Pancreas (tissue), 10 donors: ENCODE data around the gene MRM1. TPM values are rescaled to one million over a fixed set of nuclear protein-coding genes. Genes with fewer than 3 reads are reported as not detected.
A peak's percentile ranks its signal among the peaks of the same experiment; 100 is the strongest.

Experiments used
- ATAC-seq, 4 donors: fragments of 200-7000 bp; cut with Tn5 transposase; one replicate each; pipeline versions ENCODE4 v1.8.0 to v1.9.1; 2020; ENCODE audit warnings: mild to moderate bottlenecking in 4 of 4, moderate library complexity in 4 of 4
- DNase-seq, 6 donors: peaks; one replicate each; pipeline ENCODE4 v3.0.0-alpha.2; 2020
- FAIRE-seq: peaks from 2 replicates; lab custom pipeline; 2012; peaks lifted over from hg19 to GRCh38; lab: Jason Lieb, UNC
- H3K27ac ChIP-seq, 4 donors: fragments of 200-600 bp; sonication (generic); 1 replicate in 3 of 4; 2 replicates in 1 of 4; pipeline versions ENCODE4 v1.5.0 to v1.8.0; 2020
- H3K27me3 ChIP-seq, 4 donors: fragments of 200-600 bp; one replicate each; pipeline ENCODE4 v1.8.0; 2021
- H3K36me3 ChIP-seq, 3 donors: fragments of 200-600 bp; sonication (generic) in 1 of 3; one replicate each; pipeline versions ENCODE4 v1.5.0 to v1.8.0; 2020 to 2021
- H3K4me1 ChIP-seq, 3 donors: fragments of 200-600 bp; one replicate each; pipeline ENCODE4 v1.8.0; 2021
- H3K4me3 ChIP-seq, 4 donors: fragments of 200-600 bp; sonication (generic) in 2 of 4; one replicate each; pipeline versions ENCODE4 v1.5.0 to v1.8.0; 2020 to 2021
- H3K9me3 ChIP-seq, 4 donors: fragments of 200-600 bp; one replicate each; pipeline ENCODE4 v1.8.0; 2021
- CTCF ChIP-seq, 4 donors: fragments of 200-600 bp; sonication (generic) in 3 of 4; IDR thresholded peaks; one replicate each; pipeline versions ENCODE4 v1.5.0 to v1.8.0; 2021; ENCODE audit warnings: antibody characterized with exemption in 4 of 4
- WGBS, 2 donors: extraction: QIAGEN DNeasy Blood & Tissue Kit; methylation state at CpG; one replicate each; pipeline ENCODE4 v1.1.7; 2013; 5-methylcytosine and 5-hydroxymethylcytosine counted together
- intact Hi-C, 3 donors: fragments of 100-400 bp; cut with DNase I; formaldehyde crosslinking; loops; one replicate each; pipeline versions ENCODE4 v1.11.1 to v1.14.2; 2022
- polyA plus RNA-seq, 2 donors: library from polyadenylated mRNA; stranded (reverse); fragments of 200-250 nt; gene quantifications; one replicate each; pipeline ENCODE4 v1.2.3, GENCODE V29; 2013
- total RNA-seq, 6 donors: library from RNA; stranded (reverse); fragmentation: NEBNext Ultra II Directional in 4 of 6; extraction: Animal tissue kit (Norgen Biotek cat#: 25700) in 4 of 6; gene quantifications; one replicate each; pipeline versions ENCODE4 v1.2.1 to v1.2.4, GENCODE V29; 2021 to 2023
- donor health status: healthy with polysubstance abuse.
- donor health status: DM: no; HTN: no; CAD: no; lungs with moderate emphysema.
- donor health status: DM: no; HTN: no; CAD: no.
- donor health status: control.
- donor health status: control.
- donor health status: Bipolar disorder and iron deficiency.
- donor health status: DM: yes; HTN: yes; CAD: no.
- donor health status: DM: no; HTN: no; CAD: no.
- donor health status: DM: no; HTN: no; CAD: no.
- donor health status: DM: yes; HTN: yes; CAD: no.

The MRM1 gene
- total and polyA plus RNA-seq, 8 donors = 2.5 to 7.5 (median 4.7) TPM

GRCh38 chr17:36599546-36600250, 1.7 kb upstream of the MRM1 start:
- H3K4me1 ChIP-seq = peaks cover 0 to 15% (median 3%) of the 10 kb centered on the region in 3 donors
- no peak for TF ChIP-seq CTCF (IDR thresholded peaks at IDR 0.05)
- intact Hi-C loops = no loop called here
- no peaks in the 10 kb centered on the region for H3K36me3 ChIP-seq
- H3K27ac ChIP-seq = no peak overlapping the region
- no peak for ATAC-seq
- 82 to 95% methylated on average over 11 of the region's 11 CpGs for WGBS, 2 donors
- no peak for FAIRE-seq
- H3K9me3 ChIP-seq = no peaks in the 10 kb centered on the region
- no peaks in the 10 kb centered on the region for H3K27me3 ChIP-seq
- DNase-seq = no peak
- no peak overlapping the region for H3K4me3 ChIP-seq

- 63 to 78% methylated on average over 3 of the region's 3 CpGs for WGBS, 2 donors
- Histone ChIP-seq H3K4me1 (peaks cover 0 to 15% (median 3%) of the 10 kb centered on the region in 3 donors), H3K36me3 (no peaks in the 10 kb centered on the region), H3K9me3 (no peaks in the 10 kb centered on the region), H3K27me3 (no peaks in the 10 kb centered on the region), H3K4me3 (peak overlapping the region in 2 of 4 donors; percentile 88 to 96), H3K27ac (peak overlapping the region in 2 of 4 donors; percentile 73 to 82)
- FAIRE-seq (no peak), DNase-seq (no peak), ATAC-seq (no peak)
- TF ChIP-seq CTCF (IDR thresholded peaks at IDR 0.05) = no peak
- intact Hi-C loops = no loop called here
These were observed 918 bp upstream of the MRM1 start for GRCh38 chr17:36600465-36600864.

- FAIRE-seq (no peak), DNase-seq (no peak), ATAC-seq (peak in 2 of 4 donors; percentile 9 to 21)
- Histone ChIP-seq H3K27me3 (no peaks in the 10 kb centered on the region), H3K36me3 (no peaks in the 10 kb centered on the region), H3K9me3 (no peaks in the 10 kb centered on the region), H3K4me3 (peak overlapping the region; percentile 86 to 96 (median 92)), H3K27ac (peak overlapping the region; percentile 56 to 82 (median 78)), H3K4me1 (peaks cover 0 to 15% (median 3%) of the 10 kb centered on the region in 3 donors)
- WGBS, 2 donors = 14 to 18% methylated on average over 10 of the region's 10 CpGs
- intact Hi-C loops = no loop called here
- TF ChIP-seq CTCF (IDR thresholded peaks at IDR 0.05) = no peak
These were observed 464 bp upstream of the MRM1 start for GRCh38 chr17:36600936-36601302.

GRCh38 chr17:36602030-36602748, 806 bp downstream of the MRM1 start:
- FAIRE-seq (no peak), DNase-seq (peak in 4 of 6 donors; percentile 18 to 68 (median 41)), ATAC-seq (peak; percentile 44 to 57 (median 52))
- peak overlapping the region; percentile 56 to 82 (median 78) for H3K27ac ChIP-seq
- 2 to 6% methylated on average over 38 of the region's 38 CpGs for WGBS, 2 donors
- H3K9me3 ChIP-seq = no peaks in the 10 kb centered on the region
- no peaks in the 10 kb centered on the region for H3K27me3 ChIP-seq
- intact Hi-C loops = no loop called here
- H3K4me3 ChIP-seq = peak overlapping the region; percentile 86 to 96 (median 92)
- peaks cover 0 to 15% (median 3%) of the 10 kb centered on the region in 3 donors for H3K4me1 ChIP-seq
- no peaks in the 10 kb centered on the region for H3K36me3 ChIP-seq
- TF ChIP-seq CTCF (IDR thresholded peaks at IDR 0.05) = no peak
